Prostate gland (tissue), 2 donors: ENCODE data around the gene KCNJ2.

Experiments
- POLR2AphosphoS5 ChIP-seq: sonication (generic); formaldehyde crosslinking; IDR thresholded peaks from one replicate; pipeline ENCODE4 v1.6.1; 2017; ENCODE audit warnings: antibody characterized with exemption
- TF ChIP-seq, protein P1 (sequence below), 4 experiments: fragments of 200-600 bp in 2 of 4; fragments of 450-650 bp in 2 of 4; sonication (generic) in 2 of 4; IDR thresholded peaks; 1 replicate in 3 of 4; 2 replicates in 1 of 4; pipeline ENCODE4 v1.5.1; 2016 to 2019; ENCODE audit warnings: antibody characterized with exemption in 4 of 4, mild to moderate bottlenecking in 2 of 4, moderate library complexity in 2 of 4

DNA sequence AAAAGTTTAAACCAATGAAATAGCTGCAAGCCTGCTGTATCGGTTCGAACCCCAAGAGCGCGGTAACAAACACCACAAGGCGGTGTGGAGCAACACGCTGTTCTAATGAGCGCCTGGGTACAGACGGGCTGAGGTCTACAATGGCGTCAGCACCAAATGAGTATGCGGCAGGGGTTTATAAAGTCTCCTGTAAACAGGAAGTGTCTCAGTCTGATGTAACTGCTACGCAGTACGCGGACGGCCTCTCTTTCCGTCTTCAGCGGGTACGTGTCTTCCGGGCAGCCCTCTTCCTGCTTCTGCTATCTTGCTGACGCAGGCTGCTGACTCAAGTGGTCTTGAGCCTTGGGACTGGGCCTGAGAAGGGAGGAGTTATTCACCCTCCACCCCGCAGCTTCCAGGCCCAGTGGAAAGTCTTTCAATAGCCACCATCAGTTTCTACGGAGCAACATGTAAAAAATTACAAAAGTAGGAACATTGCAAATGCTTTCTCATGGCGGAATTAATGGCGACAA lies 40.5 kb upstream of the KCNJ2 start:
- no peak for TF ChIP-seq POLR2AphosphoS5
- TF ChIP-seq, protein P1, sequence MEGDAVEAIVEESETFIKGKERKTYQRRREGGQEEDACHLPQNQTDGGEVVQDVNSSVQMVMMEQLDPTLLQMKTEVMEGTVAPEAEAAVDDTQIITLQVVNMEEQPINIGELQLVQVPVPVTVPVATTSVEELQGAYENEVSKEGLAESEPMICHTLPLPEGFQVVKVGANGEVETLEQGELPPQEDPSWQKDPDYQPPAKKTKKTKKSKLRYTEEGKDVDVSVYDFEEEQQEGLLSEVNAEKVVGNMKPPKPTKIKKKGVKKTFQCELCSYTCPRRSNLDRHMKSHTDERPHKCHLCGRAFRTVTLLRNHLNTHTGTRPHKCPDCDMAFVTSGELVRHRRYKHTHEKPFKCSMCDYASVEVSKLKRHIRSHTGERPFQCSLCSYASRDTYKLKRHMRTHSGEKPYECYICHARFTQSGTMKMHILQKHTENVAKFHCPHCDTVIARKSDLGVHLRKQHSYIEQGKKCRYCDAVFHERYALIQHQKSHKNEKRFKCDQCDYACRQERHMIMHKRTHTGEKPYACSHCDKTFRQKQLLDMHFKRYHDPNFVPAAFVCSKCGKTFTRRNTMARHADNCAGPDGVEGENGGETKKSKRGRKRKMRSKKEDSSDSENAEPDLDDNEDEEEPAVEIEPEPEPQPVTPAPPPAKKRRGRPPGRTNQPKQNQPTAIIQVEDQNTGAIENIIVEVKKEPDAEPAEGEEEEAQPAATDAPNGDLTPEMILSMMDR (IDR thresholded peaks at IDR 0.05) = no peak
